H9 (cell line): Measurements from ENCODE around the gene CCM2. TPM values are rescaled to one million over a fixed set of nuclear protein-coding genes. Genes with fewer than 3 reads are reported as not detected.
A peak's percentile ranks its signal among the peaks of the same experiment; 100 is the strongest.

Experiments
- DNase-seq: peaks from one replicate; pipeline ENCODE4 v3.0.0-alpha.2; 2017
- H2AFZ ChIP-seq: one replicate; pipeline ENCODE4 v1.6.1; 2013; ENCODE audit warnings: mild to moderate bottlenecking, low read length, control low read depth, moderate library complexity
- H2AK5ac ChIP-seq: 2 replicates; pipeline ENCODE4 v1.6.1; 2013; ENCODE audit warnings: low read length, control low read depth, mixed read lengths; ENCODE audit not compliant: insufficient read length
- H2BK120ac ChIP-seq: one replicate; pipeline ENCODE4 v1.6.1; 2013; ENCODE audit warnings: low read depth, mild to moderate bottlenecking, low read length, control low read depth, inconsistent platforms; ENCODE audit not compliant: poor library complexity, severe bottlenecking
- H2BK12ac ChIP-seq: 2 replicates; pipeline ENCODE4 v1.6.1; 2013; ENCODE audit warnings: low read length, control low read depth, mixed read lengths, low read depth; ENCODE audit not compliant: insufficient read length
- H2BK15ac ChIP-seq: 2 replicates; pipeline ENCODE4 v1.6.1; 2013; ENCODE audit warnings: low read depth, low read length, control low read depth
- H2BK20ac ChIP-seq: one replicate; pipeline ENCODE4 v1.6.1; 2013; ENCODE audit warnings: low read depth, mild to moderate bottlenecking, low read length, control low read depth, inconsistent platforms; ENCODE audit not compliant: poor library complexity, severe bottlenecking
- H2BK5ac ChIP-seq: 2 replicates; pipeline ENCODE4 v1.6.1; 2013; ENCODE audit warnings: low read length, control low read depth, mixed read lengths; ENCODE audit not compliant: insufficient read length
- H3K14ac ChIP-seq: 2 replicates; pipeline ENCODE4 v1.6.1; 2013; ENCODE audit warnings: low read length, control low read depth; ENCODE audit not compliant: insufficient read depth
- H3K18ac ChIP-seq: 2 replicates; pipeline ENCODE4 v1.6.1; 2013; ENCODE audit warnings: low read depth, mild to moderate bottlenecking, mixed read lengths, low read length, control low read depth; ENCODE audit not compliant: insufficient read length
- H3K23ac ChIP-seq: 2 replicates; pipeline ENCODE4 v1.6.1; 2013; ENCODE audit warnings: low read length, control low read depth, mixed read lengths, low read depth; ENCODE audit not compliant: insufficient read length
- H3K23me2 ChIP-seq: 2 replicates; pipeline ENCODE4 v1.6.1; 2013; ENCODE audit warnings: low read depth, mild to moderate bottlenecking, mixed read lengths, low read length, control low read depth; ENCODE audit not compliant: insufficient read length, poor library complexity, severe bottlenecking
- H3K27ac ChIP-seq: 2 replicates; pipeline ENCODE4 v1.5.1; 2013; ENCODE audit warnings: low read length, control low read depth, mixed read lengths, low read depth; ENCODE audit not compliant: insufficient read length
- H3K27me3 ChIP-seq: 2 replicates; pipeline ENCODE4 v1.6.1; 2013; ENCODE audit warnings: low read length, control low read depth, inconsistent platforms; ENCODE audit not compliant: insufficient read depth
- H3K4ac ChIP-seq: 2 replicates; pipeline ENCODE4 v1.6.1; 2013; ENCODE audit warnings: low read depth, mild to moderate bottlenecking, control low read depth, inconsistent platforms, low read length, moderate library complexity
- H3K4me1 ChIP-seq: 2 replicates; pipeline ENCODE4 v1.6.1; 2013; ENCODE audit warnings: low read length, control low read depth, inconsistent platforms; ENCODE audit not compliant: insufficient read depth
- H3K4me2 ChIP-seq: 2 replicates; pipeline ENCODE4 v1.6.1; 2013; ENCODE audit warnings: low read length, control low read depth, mixed read lengths; ENCODE audit not compliant: insufficient read length, insufficient read depth
- H3K56ac ChIP-seq: 2 replicates; pipeline ENCODE4 v1.6.1; 2013; ENCODE audit warnings: low read depth, mild to moderate bottlenecking, mixed read lengths, low read length, control low read depth; ENCODE audit not compliant: insufficient read length
- H3K79me1 ChIP-seq: 2 replicates; pipeline ENCODE4 v1.6.1; 2013; ENCODE audit warnings: low read depth, mild to moderate bottlenecking, moderate library complexity, low read length, control low read depth, inconsistent platforms; ENCODE audit not compliant: insufficient read depth, poor library complexity, severe bottlenecking
- H3K79me2 ChIP-seq: 2 replicates; pipeline ENCODE4 v1.6.1; 2013; ENCODE audit warnings: low read length, control low read depth, inconsistent platforms; ENCODE audit not compliant: insufficient read depth
- H3K9ac ChIP-seq: 2 replicates; pipeline ENCODE4 v1.6.1; 2013; ENCODE audit warnings: low read length, control low read depth, mixed read lengths; ENCODE audit not compliant: insufficient read length; ENCODE audit errors: extremely low read depth
- H3K9me3 ChIP-seq: one replicate; pipeline ENCODE4 v1.6.1; 2013; ENCODE audit warnings: low read depth, low read length, inconsistent platforms; ENCODE audit not compliant: control insufficient read depth
- H3T11ph ChIP-seq: one replicate; pipeline ENCODE4 v1.6.1; 2013; ENCODE audit warnings: mild to moderate bottlenecking, low read length, control low read depth, inconsistent platforms
- H4K20me1 ChIP-seq: one replicate; pipeline ENCODE4 v1.6.1; 2013; ENCODE audit not compliant: control insufficient read depth, insufficient read length, insufficient read depth
- H4K5ac ChIP-seq: 2 replicates; pipeline ENCODE4 v1.6.1; 2013; ENCODE audit warnings: low read depth, mild to moderate bottlenecking, mixed read lengths, low read length, control low read depth; ENCODE audit not compliant: insufficient read length
- H4K8ac ChIP-seq: replicated peaks from 2 replicates; pipeline ENCODE4 v1.6.1; 2013; ENCODE audit warnings: low read length, control low read depth, mixed read lengths, low read depth; ENCODE audit not compliant: insufficient read length
- H4K91ac ChIP-seq: 2 replicates; pipeline ENCODE4 v1.6.1; 2013; ENCODE audit warnings: low read depth, mild to moderate bottlenecking, moderate library complexity, mixed read lengths, low read length, control low read depth; ENCODE audit not compliant: insufficient read length
- H3K27ac Mint-ChIP-seq, 3 experiments: 2 replicates in 2 of 3; 3 replicates in 1 of 3; pipeline ENCODE4 v1.8.0; 2020 to 2021; ENCODE audit warnings: mixed read lengths in 3 of 3, mild to moderate bottlenecking in 1 of 3, moderate library complexity in 1 of 3
- H3K27me3 Mint-ChIP-seq: 2 replicates; pipeline ENCODE4 v1.8.0; 2021; ENCODE audit warnings: low read depth, mild to moderate bottlenecking, moderate library complexity, mixed read lengths
- H3K36me3 Mint-ChIP-seq, 3 experiments: 2 replicates in 2 of 3; 3 replicates in 1 of 3; pipeline ENCODE4 v1.8.0; 2020 to 2021; ENCODE audit warnings: low read depth in 3 of 3, mixed read lengths in 3 of 3; ENCODE audit not compliant: insufficient read depth in 1 of 3
- H3K4me1 Mint-ChIP-seq, 2 experiments: 2 replicates each; pipeline ENCODE4 v1.8.0; 2020; ENCODE audit warnings: mixed read lengths in 2 of 2
- H3K4me3 Mint-ChIP-seq, 2 experiments: 2 replicates in 1 of 2; 3 replicates in 1 of 2; pipeline ENCODE4 v1.8.0; 2020 to 2021; ENCODE audit warnings: mild to moderate bottlenecking in 2 of 2, mixed read lengths in 2 of 2, moderate library complexity in 1 of 2
- H3K9me3 Mint-ChIP-seq, 2 experiments: 2 replicates in 1 of 2; 3 replicates in 1 of 2; pipeline ENCODE4 v1.8.0; 2020; ENCODE audit warnings: mild to moderate bottlenecking in 2 of 2, mixed read lengths in 2 of 2, moderate library complexity in 1 of 2
- WGBS: extraction: QIAGEN DNeasy Blood & Tissue Kit; methylation state at CpG from one replicate; pipeline ENCODE4 v1.1.7; 2013; ENCODE audit warnings: missing lambda C conversion rate, low lambda C conversion rate, mixed read lengths; ENCODE audit not compliant: insufficient read length; ENCODE audit errors: extremely low coverage; 5-methylcytosine and 5-hydroxymethylcytosine counted together
- total RNA-seq: library from RNA; stranded (reverse); gene quantifications from 2 replicates; pipeline ENCODE4 v1.2.1, GENCODE V29; 2021
- TF ChIP-seq, protein P1 (sequence below): fragments of 200-600 bp; sonication (generic); conservative IDR thresholded peaks from 3 replicates; pipeline ENCODE4 v1.8.0; 2021; ENCODE audit warnings: antibody characterized with exemption, mild to moderate bottlenecking

CCM2 gene
- total RNA-seq, 1 experiment from 2014 or later, result 30.4 TPM

DNA sequence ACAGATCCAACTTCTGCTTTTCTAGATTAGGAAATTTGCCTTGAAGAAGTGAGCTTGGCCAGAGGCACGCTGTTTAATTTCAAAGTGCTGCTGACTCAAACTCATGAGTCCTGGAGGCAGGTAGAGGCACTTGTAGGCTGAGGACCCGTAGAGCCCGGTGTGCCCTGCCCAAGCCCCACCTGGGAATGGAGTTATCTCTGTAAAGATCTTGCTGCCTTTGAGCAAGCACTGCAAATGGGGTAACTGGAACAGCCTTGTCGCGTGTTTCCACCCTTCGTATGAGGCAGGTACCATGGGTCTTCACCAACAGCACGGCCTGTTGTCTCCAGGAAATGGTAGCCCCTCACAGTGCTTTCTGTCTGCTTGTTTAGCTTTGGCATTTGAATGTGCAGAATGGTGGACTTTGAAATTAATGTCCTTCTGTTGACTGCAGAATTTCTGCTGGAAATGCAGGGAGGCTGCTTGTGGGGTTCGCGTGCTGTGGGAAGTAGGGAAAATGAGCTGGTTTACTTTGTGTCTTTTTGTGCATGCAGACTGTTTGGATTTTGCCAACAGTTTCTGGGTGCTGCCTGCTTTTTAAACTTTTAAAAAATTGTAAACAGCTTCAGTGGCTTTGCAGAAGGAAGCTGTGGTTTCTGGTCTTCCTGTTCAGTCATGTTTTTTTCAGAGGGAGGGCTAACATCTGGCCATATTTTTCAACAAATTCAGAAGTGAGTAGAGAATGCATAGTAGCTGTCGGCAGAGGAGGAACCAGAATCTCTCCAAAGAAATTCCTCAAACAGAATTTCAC, 27.2 kb downstream of the CCM2 start:
- Histone ChIP-seq H3K18ac (no peak overlapping the region), H3K23ac (no peak overlapping the region), H4K91ac (no peak overlapping the region), H4K8ac (no peak overlapping the region), H4K5ac (no peak overlapping the region), H2BK15ac (no peak overlapping the region), H3K4me2 (no peak overlapping the region), H2BK5ac (no peak overlapping the region), H3K79me2 (no peaks in the 10 kb centered on the region), H3T11ph (no peak overlapping the region), H3K27ac (peak overlapping the region; percentile 36), H2BK20ac (no peak overlapping the region), H2AFZ (no peak overlapping the region), H2BK12ac (no peak overlapping the region), H3K9ac (no peak overlapping the region), H3K27me3 (no peaks in the 10 kb centered on the region), H3K9me3 (no peaks in the 10 kb centered on the region), H3K79me1 (no peaks in the 10 kb centered on the region), H2BK120ac (no peak overlapping the region), H3K23me2 (no peaks in the 10 kb centered on the region), H3K4ac (no peak overlapping the region), H3K14ac (no peak overlapping the region), H3K56ac (no peak overlapping the region), H3K4me1 (no peaks in the 10 kb centered on the region), H4K20me1 (no peaks in the 10 kb centered on the region), H2AK5ac (no peak overlapping the region)
- TF ChIP-seq, protein P1, sequence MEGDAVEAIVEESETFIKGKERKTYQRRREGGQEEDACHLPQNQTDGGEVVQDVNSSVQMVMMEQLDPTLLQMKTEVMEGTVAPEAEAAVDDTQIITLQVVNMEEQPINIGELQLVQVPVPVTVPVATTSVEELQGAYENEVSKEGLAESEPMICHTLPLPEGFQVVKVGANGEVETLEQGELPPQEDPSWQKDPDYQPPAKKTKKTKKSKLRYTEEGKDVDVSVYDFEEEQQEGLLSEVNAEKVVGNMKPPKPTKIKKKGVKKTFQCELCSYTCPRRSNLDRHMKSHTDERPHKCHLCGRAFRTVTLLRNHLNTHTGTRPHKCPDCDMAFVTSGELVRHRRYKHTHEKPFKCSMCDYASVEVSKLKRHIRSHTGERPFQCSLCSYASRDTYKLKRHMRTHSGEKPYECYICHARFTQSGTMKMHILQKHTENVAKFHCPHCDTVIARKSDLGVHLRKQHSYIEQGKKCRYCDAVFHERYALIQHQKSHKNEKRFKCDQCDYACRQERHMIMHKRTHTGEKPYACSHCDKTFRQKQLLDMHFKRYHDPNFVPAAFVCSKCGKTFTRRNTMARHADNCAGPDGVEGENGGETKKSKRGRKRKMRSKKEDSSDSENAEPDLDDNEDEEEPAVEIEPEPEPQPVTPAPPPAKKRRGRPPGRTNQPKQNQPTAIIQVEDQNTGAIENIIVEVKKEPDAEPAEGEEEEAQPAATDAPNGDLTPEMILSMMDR, result no peak
- peaks cover 0 to 29% (median 23%) of the 10 kb centered on the region in 3 experiments; a peak in 6 of 7 replicates for H3K36me3 Mint-ChIP-seq
- peaks cover 7 to 8% of the 10 kb centered on the region in 2 experiments for H3K4me1 Mint-ChIP-seq
- no peak for DNase-seq
- no peak overlapping the region for H3K4me3 Mint-ChIP-seq
- no peaks in the 10 kb centered on the region for H3K27me3 Mint-ChIP-seq
- H3K27ac Mint-ChIP-seq, result no peak overlapping the region
- WGBS, result no CpG with 5 or more reads among the region's 10 CpGs
- H3K9me3 Mint-ChIP-seq, result no peaks in the 10 kb centered on the region
